ENCODE results near the gene PAQR8. TPM values are rescaled to one million over a fixed set of nuclear protein-coding genes. Genes with fewer than 3 reads are reported as not detected.

The PAQR8 gene
- total RNA-seq, 1 donor from 2014 or later, result 6.1 TPM

DNA sequence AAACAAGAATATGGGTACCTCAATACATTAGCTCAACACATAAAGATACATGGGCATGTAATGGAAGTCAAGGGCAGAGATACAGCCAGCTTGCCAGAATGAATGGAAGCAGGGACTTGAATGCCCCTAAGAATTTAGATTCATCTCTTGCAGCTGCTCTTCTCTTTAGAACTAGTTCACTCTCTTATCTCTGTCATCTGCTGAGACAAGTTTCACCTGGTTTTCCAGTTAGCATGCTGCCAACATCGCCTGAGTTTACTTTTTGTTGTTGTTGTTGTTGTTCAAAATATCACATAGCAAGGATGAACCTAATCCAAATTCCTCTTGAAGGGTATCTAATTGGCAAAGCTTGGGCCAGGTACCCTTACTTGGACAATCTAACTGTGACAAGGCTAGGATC is 14.1 kb upstream of the PAQR8 start:
- TF ChIP-seq, protein P1, sequence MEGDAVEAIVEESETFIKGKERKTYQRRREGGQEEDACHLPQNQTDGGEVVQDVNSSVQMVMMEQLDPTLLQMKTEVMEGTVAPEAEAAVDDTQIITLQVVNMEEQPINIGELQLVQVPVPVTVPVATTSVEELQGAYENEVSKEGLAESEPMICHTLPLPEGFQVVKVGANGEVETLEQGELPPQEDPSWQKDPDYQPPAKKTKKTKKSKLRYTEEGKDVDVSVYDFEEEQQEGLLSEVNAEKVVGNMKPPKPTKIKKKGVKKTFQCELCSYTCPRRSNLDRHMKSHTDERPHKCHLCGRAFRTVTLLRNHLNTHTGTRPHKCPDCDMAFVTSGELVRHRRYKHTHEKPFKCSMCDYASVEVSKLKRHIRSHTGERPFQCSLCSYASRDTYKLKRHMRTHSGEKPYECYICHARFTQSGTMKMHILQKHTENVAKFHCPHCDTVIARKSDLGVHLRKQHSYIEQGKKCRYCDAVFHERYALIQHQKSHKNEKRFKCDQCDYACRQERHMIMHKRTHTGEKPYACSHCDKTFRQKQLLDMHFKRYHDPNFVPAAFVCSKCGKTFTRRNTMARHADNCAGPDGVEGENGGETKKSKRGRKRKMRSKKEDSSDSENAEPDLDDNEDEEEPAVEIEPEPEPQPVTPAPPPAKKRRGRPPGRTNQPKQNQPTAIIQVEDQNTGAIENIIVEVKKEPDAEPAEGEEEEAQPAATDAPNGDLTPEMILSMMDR (IDR thresholded peaks at IDR 0.05), result no peak
- no peaks in the 10 kb centered on the region for H3K9me3 ChIP-seq
- H3K27ac ChIP-seq, result no peak overlapping the region
- no peak overlapping the region for H3K4me3 ChIP-seq
- no peak for DNase-seq (ENCODE audit: low spot score in 2 of 2)
- no peaks in the 10 kb centered on the region for H3K36me3 ChIP-seq
- intact Hi-C loops (cut with DNase I), result no loop called here
- H3K4me1 ChIP-seq, result peaks cover 0 to 3% of the 10 kb centered on the region in 2 donors
- no peaks in the 10 kb centered on the region for H3K27me3 ChIP-seq

- Histone ChIP-seq H3K4me1 (peaks cover 0 to 3% of the 10 kb centered on the region in 2 donors), H3K36me3 (no peaks in the 10 kb centered on the region), H3K27me3 (no peaks in the 10 kb centered on the region), H3K27ac (no peak overlapping the region), H3K4me3 (no peak overlapping the region), H3K9me3 (no peaks in the 10 kb centered on the region)
- TF ChIP-seq, protein P1 (IDR thresholded peaks at IDR 0.05), result no peak
- DNase-seq (ENCODE audit: low spot score in 2 of 2), result no peak
- intact Hi-C loops (cut with DNase I), result loop anchor here (10.0 kb wide), 1 partner anchor 643 kb away; the partner anchor contains the start of gene GSTA4
Observed at GRCh38 chr6:52351879-52352238, 10.1 kb upstream of the PAQR8 start.

GRCh38 chr6:52352239-52353018 is 9.5 kb upstream of the PAQR8 start:
- H3K36me3 ChIP-seq, result no peaks in the 10 kb centered on the region
- peaks cover 0 to 3% of the 10 kb centered on the region in 2 donors for H3K4me1 ChIP-seq
- no peaks in the 10 kb centered on the region for H3K27me3 ChIP-seq
- no peak for DNase-seq (ENCODE audit: low spot score in 2 of 2)
- intact Hi-C loops (cut with DNase I), result loop anchor here (10.0 kb wide), 1 partner anchor 642 kb away; the partner anchor contains the start of gene GSTA4
- no peak overlapping the region for H3K4me3 ChIP-seq
- TF ChIP-seq, protein P1 (IDR thresholded peaks at IDR 0.05), result no peak
- peak overlapping the region in 1 of 2 donors; percentile 13 for H3K27ac ChIP-seq
- H3K9me3 ChIP-seq, result no peaks in the 10 kb centered on the region

DNA sequence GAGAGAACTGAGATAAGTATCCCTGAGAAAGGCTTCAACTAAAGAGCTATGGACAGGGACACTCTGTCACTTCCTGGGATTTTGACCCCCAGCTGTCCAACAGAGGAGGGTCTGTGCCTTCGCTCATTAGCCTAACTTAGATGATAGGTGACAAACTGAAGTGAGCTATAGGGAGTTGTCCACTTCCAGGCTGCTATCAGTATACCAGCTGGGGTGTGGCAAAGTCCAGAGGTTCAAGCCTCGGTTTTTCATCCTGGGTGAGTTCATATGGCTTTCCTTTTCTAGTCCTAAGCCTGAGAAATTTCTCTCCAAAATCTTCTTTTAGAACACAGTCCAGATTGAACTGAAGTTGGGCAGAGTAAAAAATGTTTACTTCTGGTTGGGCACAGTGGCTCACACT is 5.9 kb upstream of the PAQR8 start:
- no peaks in the 10 kb centered on the region for H3K36me3 ChIP-seq
- DNase-seq (ENCODE audit: low spot score in 2 of 2), result no peak
- TF ChIP-seq, protein P1 (IDR thresholded peaks at IDR 0.05), result no peak
- H3K4me1 ChIP-seq, result peaks cover 0 to 3% of the 10 kb centered on the region in 2 donors
- no peak overlapping the region for H3K4me3 ChIP-seq
- no peaks in the 10 kb centered on the region for H3K27me3 ChIP-seq
- intact Hi-C loops (cut with DNase I), result loop anchor here (10.0 kb wide), 1 partner anchor 639 kb away; the partner anchor contains the start of gene GSTA4
- no peak overlapping the region for H3K27ac ChIP-seq
- no peaks in the 10 kb centered on the region for H3K9me3 ChIP-seq

- TF ChIP-seq, protein P1 (IDR thresholded peaks at IDR 0.05), result no peak
- H3K36me3 ChIP-seq, result no peaks in the 10 kb centered on the region
- intact Hi-C loops (cut with DNase I), result loop anchor here (10.0 kb wide), 1 partner anchor 635 kb away; the partner anchor contains the start of gene GSTA4
- H3K27me3 ChIP-seq, result no peaks in the 10 kb centered on the region
- H3K27ac ChIP-seq, result no peak overlapping the region
- DNase-seq (ENCODE audit: low spot score in 2 of 2), result no peak
- H3K4me1 ChIP-seq, result peaks cover 0 to 3% of the 10 kb centered on the region in 2 donors
- no peak overlapping the region for H3K4me3 ChIP-seq
- no peaks in the 10 kb centered on the region for H3K9me3 ChIP-seq
Observed at GRCh38 chr6:52359403-52359802, 2.5 kb upstream of the PAQR8 start.
